Fibroblast of lung (primary cell): Measurements from ENCODE around the gene SORCS3.

Source experiments
- EZH2 ChIP-seq: IDR thresholded peaks from 2 replicates; pipeline ENCODE4 v1.5.1; 2012; ENCODE audit warnings: low read length, control low read depth, mild to moderate bottlenecking; ENCODE audit errors: missing control alignments
- TF ChIP-seq, protein P1 (sequence below), 2 donors: IDR thresholded peaks in 1 of 2; conservative IDR thresholded peaks in 1 of 2; 1 replicate in 1 of 2; 2 replicates in 1 of 2; pipeline ENCODE4 v1.5.1; 2011 to 2012; ENCODE audit warnings: low read length in 2 of 2, control low read depth in 1 of 2, inconsistent platforms in 1 of 2, low read depth in 1 of 2, mild to moderate bottlenecking in 1 of 2

DNA sequence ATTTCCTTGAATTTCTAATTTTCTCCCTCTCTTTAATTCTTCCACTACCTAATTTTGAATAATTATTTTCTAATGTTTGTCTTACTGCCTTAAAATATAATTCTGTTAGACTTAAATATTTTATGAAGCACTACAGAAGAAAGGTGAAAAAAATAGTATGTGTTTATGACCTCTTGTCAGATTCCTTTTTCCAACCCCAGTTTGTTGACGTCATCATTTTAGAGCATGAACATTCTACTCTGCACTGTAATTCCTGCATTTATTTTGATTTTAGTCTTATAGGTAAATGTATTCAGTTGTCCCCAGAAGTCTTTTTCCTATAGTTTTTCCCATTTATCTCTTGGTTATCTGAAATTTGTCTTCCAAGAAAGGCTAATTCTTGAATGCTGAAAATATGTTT, 468.1 kb downstream of the SORCS3 start:
- TF ChIP-seq, protein P1, sequence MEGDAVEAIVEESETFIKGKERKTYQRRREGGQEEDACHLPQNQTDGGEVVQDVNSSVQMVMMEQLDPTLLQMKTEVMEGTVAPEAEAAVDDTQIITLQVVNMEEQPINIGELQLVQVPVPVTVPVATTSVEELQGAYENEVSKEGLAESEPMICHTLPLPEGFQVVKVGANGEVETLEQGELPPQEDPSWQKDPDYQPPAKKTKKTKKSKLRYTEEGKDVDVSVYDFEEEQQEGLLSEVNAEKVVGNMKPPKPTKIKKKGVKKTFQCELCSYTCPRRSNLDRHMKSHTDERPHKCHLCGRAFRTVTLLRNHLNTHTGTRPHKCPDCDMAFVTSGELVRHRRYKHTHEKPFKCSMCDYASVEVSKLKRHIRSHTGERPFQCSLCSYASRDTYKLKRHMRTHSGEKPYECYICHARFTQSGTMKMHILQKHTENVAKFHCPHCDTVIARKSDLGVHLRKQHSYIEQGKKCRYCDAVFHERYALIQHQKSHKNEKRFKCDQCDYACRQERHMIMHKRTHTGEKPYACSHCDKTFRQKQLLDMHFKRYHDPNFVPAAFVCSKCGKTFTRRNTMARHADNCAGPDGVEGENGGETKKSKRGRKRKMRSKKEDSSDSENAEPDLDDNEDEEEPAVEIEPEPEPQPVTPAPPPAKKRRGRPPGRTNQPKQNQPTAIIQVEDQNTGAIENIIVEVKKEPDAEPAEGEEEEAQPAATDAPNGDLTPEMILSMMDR (conservative IDR thresholded peaks at IDR 0.05 in 1 of 2, IDR thresholded peaks at IDR 0.05 in 1 of 2; ENCODE audit: low read depth in 1 of 2, low read length in 2 of 2), result no peak
- TF ChIP-seq EZH2, result no peak
